B cell (primary cell): Measurements from ENCODE around the gene LUC7L. TPM values are rescaled to one million over a fixed set of nuclear protein-coding genes. Genes with fewer than 3 reads are reported as not detected.
"Not testable (repeated sequence)": the region's sequence is repeated elsewhere in the genome, so short reads cannot be mapped to it uniquely, and the experiment has no call there.

Experiments used
- ATAC-seq: fragments of 200-7000 bp; cut with Tn5 transposase; one replicate; pipeline ENCODE4 v1.10.0; 2021; ENCODE audit warnings: low read depth, mild to moderate bottlenecking, moderate number of reproducible peaks, moderate library complexity
- CTCF ChIA-PET: fragments of 350-600 bp; sonication (Branson Sonifier 250); formaldehyde crosslinking; loops from one replicate; lab custom pipeline; 2021; ENCODE audit warnings: antibody characterized with exemption, inconsistent platforms; lab: Charles Lee
- POLR2A ChIA-PET: fragments of 350-600 bp; sonication (Branson Sonifier 250); formaldehyde crosslinking; loops from one replicate; lab custom pipeline; 2021; ENCODE audit warnings: antibody characterized with exemption; lab: Charles Lee
- DNase-seq: peaks from one replicate; pipeline ENCODE4 v3.0.0; 2013
- H2AFZ ChIP-seq: 2 replicates; pipeline ENCODE4 v1.6.1; 2012; ENCODE audit warnings: mild to moderate bottlenecking, low read depth, low read length; ENCODE audit not compliant: insufficient read depth, poor library complexity, severe bottlenecking
- H3K27ac ChIP-seq, 2 donors: 1 replicate in 1 of 2; 2 replicates in 1 of 2; pipeline ENCODE4 v1.5.1; 2012 to 2013; ENCODE audit warnings: low read length in 2 of 2, mild to moderate bottlenecking in 2 of 2, moderate library complexity in 1 of 2
- H3K27me3 ChIP-seq, 4 experiments: fragments of 200-600 bp in 1 of 4; sonication (generic) in 1 of 4; replicated peaks in 1 of 4; 1 replicate in 2 of 4; 2 replicates in 2 of 4; pipeline versions ENCODE4 v1.6.1 to v1.7.0; 2013 to 2016; ENCODE audit warnings: low read length in 3 of 4, mild to moderate bottlenecking in 2 of 4, mixed read lengths in 1 of 4, moderate library complexity in 1 of 4; ENCODE audit not compliant: insufficient read depth in 4 of 4, control insufficient read depth in 3 of 4; ENCODE audit errors: control extremely low read depth in 1 of 4
- H3K36me3 ChIP-seq, 2 experiments: replicated peaks in 1 of 2; 1 replicate in 1 of 2; 2 replicates in 1 of 2; pipeline versions ENCODE4 v1.6.1 to v1.7.1; 2013; ENCODE audit warnings: low read length in 1 of 2; ENCODE audit not compliant: insufficient read depth in 2 of 2, control insufficient read depth in 1 of 2; ENCODE audit errors: control extremely low read depth in 1 of 2, extremely low read depth in 1 of 2
- H3K4me1 ChIP-seq, 2 donors: fragments of 200-600 bp in 1 of 2; sonication (generic) in 1 of 2; 1 replicate in 1 of 2; 2 replicates in 1 of 2; pipeline versions ENCODE4 v1.5.1 to v1.6.1; 2013 to 2017; ENCODE audit warnings: low read length in 2 of 2; ENCODE audit not compliant: control insufficient read depth in 2 of 2, insufficient read depth in 2 of 2
- H3K4me2 ChIP-seq: replicated peaks from 2 replicates; pipeline ENCODE3; 2012; ENCODE audit warnings: mild to moderate bottlenecking, low read depth, low read length; ENCODE audit not compliant: poor library complexity, severe bottlenecking
- H3K4me3 ChIP-seq, 5 experiments: fragments of 200-600 bp in 1 of 5; sonication (generic) in 1 of 5; 1 replicate in 3 of 5; 2 replicates in 2 of 5; pipeline versions ENCODE4 v1.5.1 to v1.7.0; 2011 to 2016; ENCODE audit warnings: low read length in 4 of 5, mild to moderate bottlenecking in 4 of 5, low read depth in 2 of 5, control low read depth in 1 of 5, moderate library complexity in 1 of 5; ENCODE audit not compliant: insufficient read depth in 1 of 5; ENCODE audit errors: control extremely low read depth in 1 of 5, extremely low read depth in 1 of 5
- H3K79me2 ChIP-seq: fragments of 200-600 bp; sonication (generic); one replicate; pipeline ENCODE4 v1.6.0; 2016; ENCODE audit warnings: low read length; ENCODE audit not compliant: control insufficient read depth, insufficient read depth
- H3K9ac ChIP-seq: fragments of 200-600 bp; sonication (generic); 2 replicates; pipeline ENCODE4 v1.6.1; 2017; ENCODE audit warnings: mild to moderate bottlenecking, low read length, moderate library complexity
- H3K9me3 ChIP-seq, 3 donors: one replicate each; pipeline versions ENCODE4 v1.6.1 to v1.7.1; 2013; ENCODE audit warnings: low read length in 2 of 3; ENCODE audit not compliant: control insufficient read depth in 2 of 3, insufficient read depth in 1 of 3; ENCODE audit errors: control extremely low read depth in 1 of 3
- H4K20me1 ChIP-seq: 2 replicates; pipeline ENCODE4 v1.6.0; 2012; ENCODE audit warnings: mild to moderate bottlenecking, low read length; ENCODE audit not compliant: insufficient read depth, control insufficient read depth, poor library complexity, severe bottlenecking
- H3K27ac Mint-ChIP-seq: one replicate; pipeline ENCODE4 v1.8.0; 2021; ENCODE audit warnings: mixed read lengths
- H3K27me3 Mint-ChIP-seq: one replicate; pipeline ENCODE4 v1.8.0; 2021; ENCODE audit warnings: mixed read lengths
- H3K4me1 Mint-ChIP-seq: one replicate; pipeline ENCODE4 v1.8.0; 2021; ENCODE audit warnings: mixed read lengths
- H3K4me3 Mint-ChIP-seq: one replicate; pipeline ENCODE4 v1.8.0; 2021; ENCODE audit warnings: mixed read lengths
- H3K9me3 Mint-ChIP-seq: one replicate; pipeline ENCODE4 v1.8.0; 2022; ENCODE audit warnings: mixed read lengths; ENCODE audit not compliant: insufficient read depth
- EZH2 ChIP-seq: IDR thresholded peaks from 2 replicates; pipeline ENCODE4 v1.6.1; 2012; ENCODE audit warnings: borderline replicate concordance, low read depth, mild to moderate bottlenecking, moderate library complexity, low read length; ENCODE audit not compliant: insufficient read depth, poor library complexity, severe bottlenecking
- WGBS: methylation state at CpG from one replicate; pipeline ENCODE4 v1.1.5; 2013; ENCODE audit warnings: missing lambda C conversion rate; ENCODE audit not compliant: insufficient coverage; 5-methylcytosine and 5-hydroxymethylcytosine counted together
- intact Hi-C: fragments of 100-400 bp; cut with micrococcal nuclease; formaldehyde crosslinking; loops from one replicate; pipeline ENCODE4 v1.10.0; 2022
- polyA plus RNA-seq: library from polyadenylated mRNA; depleted of rRNA; stranded (reverse); fragments of >200 nt; gene quantifications from 2 replicates; pipeline ENCODE4 v1.2.3, GENCODE V29; 2012
- total RNA-seq, 2 donors: library from RNA; stranded (reverse); fragments of 120-200 nt in 1 of 2; gene quantifications; 1 replicate in 1 of 2; 2 replicates in 1 of 2; pipeline versions ENCODE4 v1.2.3 to v1.2.4, GENCODE V29; 2013 to 2022
- TF ChIP-seq, protein P1 (sequence below): fragments of 200-600 bp; IDR thresholded peaks from one replicate; pipeline ENCODE4 v1.8.0; 2022; ENCODE audit warnings: antibody characterized with exemption, mild to moderate bottlenecking

Gene LUC7L
- total and polyA plus RNA-seq, 2 donors (not counting 1 experiment from before 2014, with no cell fraction given): 148 to 181 TPM

- H3K4me1 ChIP-seq, H3K27ac ChIP-seq, H3K27me3 Mint-ChIP-seq, H3K9me3 ChIP-seq, H3K9me3 Mint-ChIP-seq, H3K4me3 ChIP-seq, H3K4me3 Mint-ChIP-seq, H3K4me2 ChIP-seq, H3K27me3 ChIP-seq, H3K27ac Mint-ChIP-seq, POLR2A ChIA-PET, DNase-seq, H2AFZ ChIP-seq, ATAC-seq, CTCF ChIA-PET, intact Hi-C loops, H3K4me1 Mint-ChIP-seq, H3K9ac ChIP-seq: not testable (repeated sequence)
- Histone ChIP-seq H3K36me3 (peaks cover 16 to 66% of the 10 kb centered on the region in 2 experiments), H3K79me2 (peaks cover 16% of the 10 kb centered on the region), H4K20me1 (peaks cover 18% of the 10 kb centered on the region)
- WGBS: 98% methylated on average over 9 of the region's 9 CpGs
Observed at GRCh38 chr16:204046-204445, 25.2 kb downstream of the LUC7L start.

DNA sequence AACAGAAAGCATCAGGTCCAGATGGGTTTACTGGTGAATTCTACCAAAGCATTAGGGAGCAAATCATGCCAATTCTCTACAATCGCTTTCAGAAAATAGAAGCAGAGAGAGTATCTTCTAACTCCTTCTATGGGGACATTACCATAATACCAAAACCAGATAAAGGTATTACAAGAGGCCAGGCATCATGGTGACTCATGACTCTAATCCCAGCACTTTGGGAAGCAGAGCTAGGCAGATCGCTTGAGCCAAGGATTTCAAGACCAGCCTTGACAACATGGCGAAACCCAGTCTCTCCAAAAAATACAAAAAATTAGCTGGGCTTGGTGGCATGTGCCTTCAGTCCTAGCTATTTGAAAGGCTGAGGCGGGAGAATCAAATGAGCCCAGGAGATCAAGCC, 26.0 kb downstream of the LUC7L start:
- Histone ChIP-seq H2AFZ (no peak overlapping the region), H3K4me3 (no peak overlapping the region), H3K9ac (no peak overlapping the region), H4K20me1 (peaks cover 20% of the 10 kb centered on the region), H3K27me3 (no peaks in the 10 kb centered on the region), H3K36me3 (peaks cover 16 to 66% of the 10 kb centered on the region in 2 experiments), H3K4me1 (no peaks in the 10 kb centered on the region), H3K27ac (no peak overlapping the region), H3K79me2 (peaks cover 10% of the 10 kb centered on the region), H3K4me2 (no peak overlapping the region), H3K9me3 (no peaks in the 10 kb centered on the region)
- ChIA-PET POLR2A (no interaction called here), CTCF (no interaction called here)
- H3K27ac Mint-ChIP-seq: no peak overlapping the region
- TF ChIP-seq, protein P1, sequence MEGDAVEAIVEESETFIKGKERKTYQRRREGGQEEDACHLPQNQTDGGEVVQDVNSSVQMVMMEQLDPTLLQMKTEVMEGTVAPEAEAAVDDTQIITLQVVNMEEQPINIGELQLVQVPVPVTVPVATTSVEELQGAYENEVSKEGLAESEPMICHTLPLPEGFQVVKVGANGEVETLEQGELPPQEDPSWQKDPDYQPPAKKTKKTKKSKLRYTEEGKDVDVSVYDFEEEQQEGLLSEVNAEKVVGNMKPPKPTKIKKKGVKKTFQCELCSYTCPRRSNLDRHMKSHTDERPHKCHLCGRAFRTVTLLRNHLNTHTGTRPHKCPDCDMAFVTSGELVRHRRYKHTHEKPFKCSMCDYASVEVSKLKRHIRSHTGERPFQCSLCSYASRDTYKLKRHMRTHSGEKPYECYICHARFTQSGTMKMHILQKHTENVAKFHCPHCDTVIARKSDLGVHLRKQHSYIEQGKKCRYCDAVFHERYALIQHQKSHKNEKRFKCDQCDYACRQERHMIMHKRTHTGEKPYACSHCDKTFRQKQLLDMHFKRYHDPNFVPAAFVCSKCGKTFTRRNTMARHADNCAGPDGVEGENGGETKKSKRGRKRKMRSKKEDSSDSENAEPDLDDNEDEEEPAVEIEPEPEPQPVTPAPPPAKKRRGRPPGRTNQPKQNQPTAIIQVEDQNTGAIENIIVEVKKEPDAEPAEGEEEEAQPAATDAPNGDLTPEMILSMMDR: no peak
- no peak for TF ChIP-seq EZH2
- H3K27me3 Mint-ChIP-seq: no peaks in the 10 kb centered on the region
- no peaks in the 10 kb centered on the region for H3K9me3 Mint-ChIP-seq
- intact Hi-C loops: no loop called here
- DNase-seq (no peak), ATAC-seq (no peak)
- H3K4me3 Mint-ChIP-seq: no peak overlapping the region
- WGBS: 89% methylated on average over 1 of the region's 4 CpGs
- H3K4me1 Mint-ChIP-seq: no peaks in the 10 kb centered on the region
